Measurements from ENCODE around the gene BIN1.

DNA sequence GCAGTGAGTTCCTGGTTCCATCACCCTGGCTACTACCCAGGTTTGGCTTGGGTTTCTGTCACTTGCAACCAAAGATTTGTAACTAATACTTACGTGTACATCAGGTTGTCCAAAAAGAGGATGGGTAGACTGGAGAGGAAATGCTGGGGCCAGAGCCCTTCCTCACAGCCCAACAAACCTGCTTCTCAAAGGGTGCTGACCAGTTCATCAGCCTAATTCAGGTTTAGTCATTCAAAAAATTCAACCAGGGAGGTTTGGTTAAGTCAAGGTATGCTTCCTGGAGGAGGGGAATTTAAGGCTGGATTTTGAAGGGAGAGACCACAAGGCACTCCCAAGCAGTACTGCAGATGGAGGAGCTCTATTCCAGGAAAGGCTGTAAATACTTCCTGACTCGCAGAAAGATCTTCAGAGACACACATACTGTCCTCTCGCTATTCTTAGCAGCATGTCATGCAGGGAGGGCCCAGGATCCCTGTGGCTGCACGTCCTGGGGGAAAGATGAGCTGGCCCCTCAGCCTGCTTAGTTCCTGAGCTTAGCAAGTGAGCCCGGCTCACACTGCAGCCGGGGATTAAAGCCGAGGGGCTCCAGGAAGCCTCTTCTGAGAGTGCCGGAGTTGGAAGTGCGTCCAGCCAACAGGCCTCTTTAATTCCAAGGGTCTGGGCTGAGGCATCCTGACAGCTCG, 40.0 kb upstream of the BIN1 start:
- TF ChIP-seq, protein P1, sequence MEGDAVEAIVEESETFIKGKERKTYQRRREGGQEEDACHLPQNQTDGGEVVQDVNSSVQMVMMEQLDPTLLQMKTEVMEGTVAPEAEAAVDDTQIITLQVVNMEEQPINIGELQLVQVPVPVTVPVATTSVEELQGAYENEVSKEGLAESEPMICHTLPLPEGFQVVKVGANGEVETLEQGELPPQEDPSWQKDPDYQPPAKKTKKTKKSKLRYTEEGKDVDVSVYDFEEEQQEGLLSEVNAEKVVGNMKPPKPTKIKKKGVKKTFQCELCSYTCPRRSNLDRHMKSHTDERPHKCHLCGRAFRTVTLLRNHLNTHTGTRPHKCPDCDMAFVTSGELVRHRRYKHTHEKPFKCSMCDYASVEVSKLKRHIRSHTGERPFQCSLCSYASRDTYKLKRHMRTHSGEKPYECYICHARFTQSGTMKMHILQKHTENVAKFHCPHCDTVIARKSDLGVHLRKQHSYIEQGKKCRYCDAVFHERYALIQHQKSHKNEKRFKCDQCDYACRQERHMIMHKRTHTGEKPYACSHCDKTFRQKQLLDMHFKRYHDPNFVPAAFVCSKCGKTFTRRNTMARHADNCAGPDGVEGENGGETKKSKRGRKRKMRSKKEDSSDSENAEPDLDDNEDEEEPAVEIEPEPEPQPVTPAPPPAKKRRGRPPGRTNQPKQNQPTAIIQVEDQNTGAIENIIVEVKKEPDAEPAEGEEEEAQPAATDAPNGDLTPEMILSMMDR (conservative IDR thresholded peaks at IDR 0.05; ENCODE audit: low read depth, low read length): no peak
- no peak for TF ChIP-seq RCOR1 (IDR thresholded peaks at IDR 0.05; ENCODE audit: insufficient replicate concordance, low read length)

All from IMR-90 (cell line).